D721Med (cell line): ENCODE data around the gene TRMT2A.

Experiments used
- DNase-seq: peaks from one replicate; pipeline ENCODE4 v3.0.0; 2011; ENCODE audit warnings: low spot score; ENCODE audit not compliant: insufficient read length
- FAIRE-seq: peaks from 2 replicates; lab custom pipeline; 2011; peaks lifted over from hg19 to GRCh38; lab: Jason Lieb, UNC
- CTCF ChIP-seq: IDR thresholded peaks from 2 replicates; pipeline ENCODE4 v1.5.1; 2012; ENCODE audit warnings: mild to moderate bottlenecking, control low read depth; ENCODE audit not compliant: insufficient read depth; ENCODE audit errors: missing control alignments

Gene TRMT2A

DNA sequence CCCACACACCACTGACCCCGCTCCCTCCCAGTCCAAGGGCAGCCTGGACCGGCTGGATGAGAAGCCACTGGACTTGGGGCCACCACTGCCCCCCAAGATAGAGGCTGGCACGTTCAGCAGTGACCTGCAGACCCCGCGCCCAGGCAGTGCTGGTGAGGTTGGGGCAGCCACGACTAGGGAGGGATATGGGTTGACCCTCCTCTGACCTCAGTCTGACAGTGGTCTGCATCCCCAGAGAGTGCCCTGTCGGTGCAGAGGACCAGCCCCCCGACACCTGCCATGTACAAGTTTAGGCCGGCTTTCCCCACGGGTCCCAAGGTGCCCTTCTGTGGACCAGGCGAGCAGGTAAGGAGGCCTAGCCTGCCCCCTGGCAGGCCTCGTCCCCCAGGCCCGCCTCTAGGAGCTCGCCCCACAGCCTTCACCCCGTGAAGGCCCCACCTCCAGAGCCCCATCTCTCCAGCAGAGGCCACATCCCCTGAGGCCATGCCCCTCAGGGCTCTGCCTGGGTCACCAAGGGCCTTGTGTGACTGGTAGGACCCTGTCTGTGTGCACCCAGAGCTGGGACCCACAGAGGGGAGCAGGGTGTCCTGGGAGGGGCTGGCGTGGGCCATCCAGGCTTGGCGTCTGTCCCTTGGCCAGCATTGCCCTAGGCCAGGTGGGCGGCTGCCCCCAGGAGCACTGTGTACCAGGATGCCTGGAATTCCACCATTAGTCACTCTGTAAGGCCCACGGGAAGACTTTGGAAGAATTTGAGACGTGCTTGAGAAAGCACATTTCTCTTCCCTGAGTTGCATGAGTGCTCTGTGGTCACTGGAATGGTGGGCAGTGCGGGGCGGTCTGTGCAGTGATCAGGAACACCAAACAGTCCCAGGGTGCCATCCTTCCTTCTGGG is 24.4 kb upstream of the TRMT2A start:
- DNase-seq (no peak), FAIRE-seq (no peak)
- TF ChIP-seq CTCF = no peak

- no peak for TF ChIP-seq CTCF
- FAIRE-seq (no peak), DNase-seq (no peak)
These were observed 23.5 kb upstream of the TRMT2A start for GRCh38 chr22:20140521-20140964.

- no peak for TF ChIP-seq CTCF
- DNase-seq (no peak), FAIRE-seq (no peak)
These were observed 23.1 kb upstream of the TRMT2A start for GRCh38 chr22:20140107-20140445.

GRCh38 chr22:20139391-20140106 is 22.5 kb upstream of the TRMT2A start:
- TF ChIP-seq CTCF = no peak
- DNase-seq (no peak), FAIRE-seq (no peak)

GRCh38 chr22:20138868-20139267 is 21.8 kb upstream of the TRMT2A start:
- FAIRE-seq = no peak
- DNase-seq = no peak
- no peak for TF ChIP-seq CTCF

GRCh38 chr22:20138417-20138738 is 21.4 kb upstream of the TRMT2A start:
- no peak for DNase-seq
- no peak for FAIRE-seq
- no peak for TF ChIP-seq CTCF
